Dendritic cell treated with granulocyte-macrophage colony-stimulating factor and Interleukin-4, amounts not matched to agents 40 ng/mL and 50 ng/mL, for 4 days (primary cell): ENCODE measurements around the gene SLC5A7.

ENCODE experiments used
- H3K27ac Mint-ChIP-seq: one replicate; pipeline ENCODE4 v1.8.0; 2022; ENCODE audit warnings: mild to moderate bottlenecking, mixed read lengths
- H3K27me3 Mint-ChIP-seq: one replicate; pipeline ENCODE4 v1.8.0; 2022; ENCODE audit warnings: mild to moderate bottlenecking, mixed read lengths
- H3K36me3 Mint-ChIP-seq: one replicate; pipeline ENCODE4 v1.8.0; 2022; ENCODE audit warnings: low read depth, mixed read lengths
- H3K4me1 Mint-ChIP-seq: one replicate; pipeline ENCODE4 v1.8.0; 2022; ENCODE audit warnings: low read depth, mixed read lengths
- H3K4me3 Mint-ChIP-seq: one replicate; pipeline ENCODE4 v1.8.0; 2022; ENCODE audit warnings: mild to moderate bottlenecking, moderate library complexity, mixed read lengths
- H3K9me3 Mint-ChIP-seq: one replicate; pipeline ENCODE4 v1.8.0; 2022; ENCODE audit warnings: mixed read lengths
- intact Hi-C: fragments of 100-400 bp; cut with micrococcal nuclease; formaldehyde crosslinking; loops from one replicate; pipeline ENCODE4 v1.15.0; 2022

The SLC5A7 gene

DNA sequence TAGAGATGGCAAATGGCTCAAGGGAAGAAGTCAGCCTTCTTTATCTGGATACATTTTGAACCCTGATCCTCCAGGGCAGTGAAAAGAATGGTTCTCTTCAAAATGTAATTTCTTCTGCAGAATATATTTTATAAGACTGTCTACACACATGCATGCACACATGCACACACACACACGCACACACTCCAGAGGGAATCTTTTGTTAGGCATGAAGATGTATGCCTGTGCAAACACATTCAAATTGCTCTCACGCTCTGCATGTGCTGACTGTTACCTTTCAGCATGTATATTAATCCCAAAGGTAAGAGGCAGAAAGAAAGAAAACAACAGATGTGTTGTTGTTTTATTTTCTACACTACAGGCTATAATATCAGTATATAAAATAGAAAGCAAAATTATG lies 43.2 kb downstream of the SLC5A7 start:
- intact Hi-C loops = no loop called here
- Mint-ChIP-seq H3K4me1 (no peaks in the 10 kb centered on the region), H3K27ac (no peak overlapping the region)

DNA sequence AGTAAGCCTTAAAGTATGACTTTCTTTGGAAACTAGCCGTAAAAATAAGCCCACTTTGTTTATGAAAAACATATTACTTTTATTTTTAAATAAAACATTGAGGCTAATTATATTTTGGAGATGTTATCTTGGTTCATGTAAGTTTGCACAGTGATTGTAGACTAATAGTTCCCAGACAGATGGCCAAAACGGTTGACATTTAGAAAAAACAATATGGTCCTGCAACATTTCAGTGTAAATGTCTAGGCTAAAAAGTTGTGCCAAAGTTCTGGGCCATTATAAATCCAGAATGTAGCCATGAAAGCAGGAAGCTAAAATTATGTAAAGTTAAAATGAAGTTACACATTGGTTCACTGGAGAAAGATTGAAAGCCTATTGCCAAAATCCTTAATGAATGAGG lies 43.6 kb downstream of the SLC5A7 start:
- no peaks in the 10 kb centered on the region for H3K36me3 Mint-ChIP-seq
- H3K27me3 Mint-ChIP-seq = no peaks in the 10 kb centered on the region
- no peaks in the 10 kb centered on the region for H3K4me1 Mint-ChIP-seq
- no peak overlapping the region for H3K27ac Mint-ChIP-seq
- intact Hi-C loops = no loop called here
- no peaks in the 10 kb centered on the region for H3K9me3 Mint-ChIP-seq
- no peak overlapping the region for H3K4me3 Mint-ChIP-seq

More for the DNA sequence above, 43.2 kb downstream of the SLC5A7 start:
- Mint-ChIP-seq H3K4me3 (no peak overlapping the region), H3K36me3 (no peaks in the 10 kb centered on the region), H3K27me3 (no peaks in the 10 kb centered on the region), H3K9me3 (no peaks in the 10 kb centered on the region)

DNA sequence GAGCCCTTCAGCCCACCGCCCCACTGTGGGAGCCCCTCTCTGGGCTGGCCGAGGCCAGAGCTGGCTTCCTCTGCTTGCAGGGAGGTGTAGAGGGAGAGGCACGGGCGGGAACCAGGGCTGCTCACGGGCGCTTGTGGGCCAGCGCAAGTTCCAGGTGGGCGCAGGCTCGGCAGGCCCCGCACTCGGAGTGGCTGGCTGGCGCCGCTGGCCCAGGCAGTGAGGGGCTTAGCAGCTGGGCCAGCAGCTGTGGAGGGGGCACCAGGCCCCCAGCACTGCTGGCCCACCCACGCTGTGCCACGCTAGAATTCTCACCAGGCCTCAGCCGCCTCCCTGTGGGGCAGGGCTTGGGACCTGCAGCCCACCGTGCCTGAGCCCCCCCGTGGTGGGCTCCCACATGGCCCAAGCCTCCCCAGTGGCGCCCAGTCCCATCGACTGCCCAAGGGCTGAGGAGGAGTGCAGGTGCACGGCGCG lies 45.2 kb downstream of the SLC5A7 start:
- Mint-ChIP-seq H3K27ac (no peak overlapping the region), H3K27me3 (no peaks in the 10 kb centered on the region), H3K36me3 (no peaks in the 10 kb centered on the region), H3K4me1 (no peaks in the 10 kb centered on the region), H3K4me3 (no peak overlapping the region), H3K9me3 (no peaks in the 10 kb centered on the region)
- intact Hi-C loops = no loop called here

DNA sequence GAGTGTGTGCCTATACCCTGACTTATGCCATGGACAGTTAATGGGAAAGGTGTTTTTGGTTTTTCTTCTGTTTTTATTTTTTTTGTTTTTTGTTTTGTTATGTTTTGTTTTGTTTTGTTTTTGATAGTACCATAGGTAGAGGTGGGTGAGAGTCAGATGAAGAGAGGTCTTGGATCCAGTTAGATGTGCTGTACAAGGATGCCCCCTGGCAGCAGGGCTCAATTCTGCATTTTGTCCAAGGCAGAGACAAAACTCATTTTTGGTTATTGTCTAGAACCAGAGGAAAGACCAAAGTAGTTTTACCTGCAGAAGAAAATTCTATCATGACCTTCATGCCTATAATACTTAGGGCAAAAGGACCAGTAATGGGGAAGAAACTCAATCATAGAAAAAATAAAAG lies 48.5 kb downstream of the SLC5A7 start:
- H3K27me3 Mint-ChIP-seq = no peaks in the 10 kb centered on the region
- H3K27ac Mint-ChIP-seq = no peak overlapping the region

DNA sequence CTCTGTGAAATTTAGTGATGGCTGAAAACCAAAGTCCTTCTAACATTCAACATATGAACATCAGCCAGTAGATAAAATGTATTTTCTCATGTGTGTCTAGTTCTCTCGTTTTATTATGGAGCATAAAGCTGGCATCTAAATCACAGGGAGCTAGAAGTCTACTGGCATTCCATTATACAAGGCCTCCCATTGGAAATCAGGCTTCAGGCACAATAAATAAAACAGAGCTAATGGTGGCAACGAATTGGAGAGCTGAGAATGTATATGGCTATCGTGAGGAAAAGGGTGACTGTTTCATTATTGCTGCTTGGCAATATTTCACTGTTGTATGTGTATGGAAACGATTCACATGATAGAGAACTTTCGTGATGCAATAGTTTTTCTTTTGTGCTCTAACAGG lies 62.4 kb downstream of the SLC5A7 start:
- H3K4me1 Mint-ChIP-seq = no peaks in the 10 kb centered on the region
- H3K9me3 Mint-ChIP-seq = peaks cover 30% of the 10 kb centered on the region
- no peaks in the 10 kb centered on the region for H3K36me3 Mint-ChIP-seq
- no peak overlapping the region for H3K4me3 Mint-ChIP-seq
- intact Hi-C loops = no loop called here
- H3K27me3 Mint-ChIP-seq = no peaks in the 10 kb centered on the region
- no peak overlapping the region for H3K27ac Mint-ChIP-seq

More for the DNA sequence above, 48.5 kb downstream of the SLC5A7 start:
- Mint-ChIP-seq H3K4me3 (no peak overlapping the region), H3K4me1 (no peaks in the 10 kb centered on the region), H3K36me3 (no peaks in the 10 kb centered on the region), H3K9me3 (peaks cover 14% of the 10 kb centered on the region)
- intact Hi-C loops = no loop called here

DNA sequence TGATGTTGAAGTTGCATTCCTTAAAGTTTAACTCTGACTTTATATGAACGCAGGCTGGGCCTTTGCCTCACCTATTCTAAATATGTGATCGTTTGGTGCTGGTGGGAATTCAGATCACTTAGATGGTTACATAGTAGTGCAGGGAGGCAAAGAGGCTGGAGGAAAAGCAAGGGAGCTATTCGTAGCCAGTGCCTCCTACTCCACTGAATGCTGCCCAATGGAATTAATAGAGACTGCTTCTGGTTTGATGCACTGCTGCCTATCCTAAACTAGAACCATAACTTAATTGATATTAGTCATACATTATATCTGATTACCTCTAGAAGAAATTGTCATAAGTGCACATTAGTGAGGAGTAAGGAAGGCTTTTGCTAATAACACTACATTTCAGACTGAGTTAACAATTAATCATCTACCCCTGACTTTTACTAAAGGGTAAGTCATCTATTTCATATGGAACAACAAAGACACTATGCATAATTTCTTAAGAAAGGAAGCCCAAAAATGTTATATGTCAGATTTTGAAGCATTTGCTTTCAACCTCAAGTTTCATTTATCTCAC lies 72.3 kb downstream of the SLC5A7 start:
- Mint-ChIP-seq H3K27me3 (peaks cover 2% of the 10 kb centered on the region), H3K9me3 (no peaks in the 10 kb centered on the region), H3K27ac (no peak overlapping the region), H3K4me1 (no peaks in the 10 kb centered on the region), H3K4me3 (no peak overlapping the region), H3K36me3 (no peaks in the 10 kb centered on the region)
- intact Hi-C loops = no loop called here

DNA sequence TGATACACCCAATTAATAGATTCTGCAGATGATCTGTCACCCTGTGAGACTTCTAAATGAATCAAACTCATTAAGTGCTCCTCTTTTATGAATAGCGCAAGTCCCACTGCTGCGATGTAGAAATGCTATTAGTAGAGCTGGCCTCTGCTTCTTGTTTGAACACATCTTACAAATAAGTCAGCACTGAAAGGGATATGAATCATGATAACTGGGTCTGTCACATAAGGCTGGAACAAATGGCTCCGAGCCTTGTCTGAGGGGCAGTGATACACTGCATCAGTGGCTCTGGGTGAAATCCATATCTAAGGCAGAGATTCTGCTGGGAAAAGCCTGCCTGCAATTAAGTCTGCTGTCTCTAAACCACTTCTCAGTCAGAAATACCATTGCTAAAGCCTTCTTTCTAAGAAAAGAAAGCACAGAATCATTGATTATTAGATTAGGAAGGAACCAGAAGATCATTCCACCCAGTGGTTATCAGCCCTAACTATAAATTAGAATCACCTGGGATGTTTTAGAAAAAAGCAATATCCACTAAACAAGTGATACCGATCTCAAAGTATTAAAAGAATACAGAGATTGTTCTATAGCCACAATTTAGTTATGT lies 75.2 kb downstream of the SLC5A7 start:
- Mint-ChIP-seq H3K4me3 (no peak overlapping the region), H3K27me3 (peaks cover 2% of the 10 kb centered on the region), H3K36me3 (no peaks in the 10 kb centered on the region), H3K4me1 (no peaks in the 10 kb centered on the region), H3K27ac (no peak overlapping the region), H3K9me3 (no peaks in the 10 kb centered on the region)
- intact Hi-C loops = no loop called here
